GM23248 (cell line): Measurements from ENCODE around the gene PTPRT.

Experiments
- EZH2 ChIP-seq: fragments of 200-600 bp; sonication (generic); IDR thresholded peaks from 2 replicates; pipeline ENCODE4 v1.6.1; 2018; ENCODE audit warnings: antibody characterized with exemption, mild to moderate bottlenecking; ENCODE audit not compliant: insufficient read depth, poor library complexity, severe bottlenecking
- EZH2phosphoT487 ChIP-seq: fragments of 200-600 bp; sonication (generic); IDR thresholded peaks from 2 replicates; pipeline ENCODE4 v1.6.1; 2018; ENCODE audit warnings: antibody characterized with exemption, moderate library complexity, mild to moderate bottlenecking, low read depth; ENCODE audit not compliant: insufficient read depth

- TF ChIP-seq EZH2 (no peak), EZH2phosphoT487 (no peak)
These were observed 759.8 kb downstream of the PTPRT start for GRCh38 chr20:42429761-42430458.
